GM12878 (cell line): ENCODE data around the gene MRPL34. TPM values are rescaled to one million over a fixed set of nuclear protein-coding genes. Genes with fewer than 3 reads are reported as not detected.

ENCODE experiments used
- ATAC-seq: fragments of 200-7000 bp; cut with Tn5 transposase; 3 replicates; pipeline ENCODE4 v1.9.1; 2020; ENCODE audit warnings: mild to moderate bottlenecking, moderate library complexity
- BruUV-seq: library from RNA; stranded (reverse); fragments of 400-500 nt; replicated peaks from 2 replicates; lab custom pipeline; 2021; lab: Mats Ljungman, UMichigan
- CTCF ChIA-PET: fragments of 300-600 bp; sonication (Branson Sonifier 250); formaldehyde crosslinking; extraction: SDS; loops from one replicate; lab custom pipeline; 2021; ENCODE audit warnings: inconsistent platforms; lab: Yijun Ruan, JAX
- POLR2A ChIA-PET: fragments of 350-600 bp; formaldehyde crosslinking; extraction: SDS; loops from one replicate; lab custom pipeline; 2021; ENCODE audit warnings: inconsistent platforms; lab: Charles Lee
- RAD21 ChIA-PET: fragments of 300-600 bp; sonication (Branson Sonifier 250); formaldehyde crosslinking; loops from one replicate; lab custom pipeline; 2023; ENCODE audit warnings: antibody characterized with exemption; ENCODE audit not compliant: unreplicated experiment; lab: Charles Lee
- SMC1A ChIA-PET: fragments of 300-600 bp; sonication (Branson Sonifier 250); formaldehyde crosslinking; loops from one replicate; lab custom pipeline; 2023; ENCODE audit not compliant: unreplicated experiment, uncharacterized antibody; lab: Charles Lee
- DNase-seq: peaks from one replicate; pipeline ENCODE4 v3.0.0-alpha.2; 2011; ENCODE audit warnings: low read depth, low spot score
- FAIRE-seq: peaks from 3 replicates; lab custom pipeline; 2011; peaks lifted over from hg19 to GRCh38; lab: Jason Lieb, UNC
- H2AFZ ChIP-seq: 2 replicates; pipeline ENCODE4 v1.6.0; 2011; ENCODE audit warnings: low read depth, low read length, control low read depth; ENCODE audit not compliant: control insufficient read depth
- H3K27ac ChIP-seq: 2 replicates; pipeline ENCODE4 v1.5.1; 2011; ENCODE audit warnings: control low read depth; ENCODE audit not compliant: control insufficient read depth, insufficient read depth
- H3K27me3 ChIP-seq, 2 experiments: replicated peaks in 1 of 2; 2 replicates each; pipeline versions ENCODE4 v1.6.0 to v1.6.1; 2011; ENCODE audit warnings: low read length in 1 of 2; ENCODE audit not compliant: control insufficient read depth in 2 of 2, insufficient read depth in 2 of 2
- H3K36me3 ChIP-seq, 2 experiments: 2 replicates each; pipeline ENCODE4 v1.5.1; 2011; ENCODE audit warnings: low read length in 1 of 2; ENCODE audit not compliant: control insufficient read depth in 2 of 2, insufficient read depth in 2 of 2
- H3K4me1 ChIP-seq: 2 replicates; pipeline ENCODE4 v1.6.1; 2011; ENCODE audit warnings: mild to moderate bottlenecking, low read length, moderate library complexity, mixed read lengths; ENCODE audit not compliant: control insufficient read depth, insufficient read depth
- H3K4me2 ChIP-seq: 2 replicates; pipeline ENCODE4 v1.6.0; 2011; ENCODE audit warnings: control low read depth; ENCODE audit not compliant: control insufficient read depth, insufficient read depth
- H3K4me3 ChIP-seq: fragments of 200-600 bp; sonication (generic); 2 replicates; pipeline ENCODE4 v1.5.1; 2016
- H3K79me2 ChIP-seq: 2 replicates; pipeline ENCODE4 v1.6.0; 2011; ENCODE audit warnings: low read length; ENCODE audit not compliant: control insufficient read depth, insufficient read depth
- H3K9ac ChIP-seq: 2 replicates; pipeline ENCODE4 v1.8.0; 2011; ENCODE audit warnings: low read length, control low read depth, mixed read lengths; ENCODE audit not compliant: control insufficient read depth, insufficient read depth
- H3K9me3 ChIP-seq: replicated peaks from 3 replicates; pipeline ENCODE4 v1.5.1; 2011; ENCODE audit warnings: mild to moderate bottlenecking, low read length; ENCODE audit not compliant: control insufficient read depth, insufficient read depth
- H4K20me1 ChIP-seq: 2 replicates; pipeline ENCODE4 v1.6.0; 2011; ENCODE audit not compliant: control insufficient read depth, insufficient read depth
- ATF3 ChIP-seq: IDR thresholded peaks from 2 replicates; pipeline ENCODE4 v1.6.1; 2011; ENCODE audit warnings: low read depth, mild to moderate bottlenecking, low read length, moderate library complexity, borderline replicate concordance; ENCODE audit errors: extremely low read depth
- ATF7 ChIP-seq: fragments of 450-650 bp; IDR thresholded peaks from 2 replicates; pipeline ENCODE4 v1.6.1; 2016; ENCODE audit warnings: low read depth, mild to moderate bottlenecking
- BHLHE40 ChIP-seq, 2 experiments: fragments of 450-650 bp in 1 of 2; IDR thresholded peaks; 2 replicates each; pipeline ENCODE4 v1.6.1; 2011 to 2017; ENCODE audit warnings: low read depth in 2 of 2, borderline replicate concordance in 1 of 2, improper control_type of control experiment in 1 of 2, low read length in 1 of 2, mild to moderate bottlenecking in 1 of 2
- DPF2 ChIP-seq: fragments of 450-650 bp; IDR thresholded peaks from 2 replicates; pipeline ENCODE4 v1.6.1; 2017; ENCODE audit warnings: mild to moderate bottlenecking
- EGR1 ChIP-seq, 2 experiments: IDR thresholded peaks; 1 replicate in 1 of 2; 2 replicates in 1 of 2; pipeline ENCODE4 v1.6.1; 2011 to 2012; ENCODE audit warnings: low read depth in 2 of 2, low read length in 2 of 2, borderline replicate concordance in 1 of 2, mild to moderate bottlenecking in 1 of 2, moderate library complexity in 1 of 2
- HSF1 ChIP-seq: fragments of 150-350 bp; IDR thresholded peaks from 2 replicates; pipeline ENCODE4 v1.6.1; 2014; ENCODE audit warnings: mild to moderate bottlenecking, low read depth, low read length
- KDM1A ChIP-seq: fragments of 200-600 bp; sonication (generic); IDR thresholded peaks from 2 replicates; pipeline ENCODE4 v1.6.1; 2016; ENCODE audit warnings: borderline replicate concordance
- NFYB ChIP-seq: IDR thresholded peaks from 2 replicates; pipeline ENCODE4 v1.6.1; 2011; ENCODE audit warnings: low read depth, mild to moderate bottlenecking, low read length, improper control_type of control experiment, moderate library complexity; ENCODE audit not compliant: insufficient read depth
- POLR2A ChIP-seq: IDR thresholded peaks from 2 replicates; pipeline ENCODE4 v1.6.1; 2011; ENCODE audit warnings: low read depth, mild to moderate bottlenecking, low read length
- SIN3A ChIP-seq: IDR thresholded peaks from 2 replicates; pipeline ENCODE4 v1.6.1; 2012; ENCODE audit warnings: low read depth, low read length, improper control_type of control experiment
- SKIL ChIP-seq: fragments of 450-650 bp; IDR thresholded peaks from 2 replicates; pipeline ENCODE4 v1.6.1; 2017; ENCODE audit warnings: mild to moderate bottlenecking, low read depth, inconsistent platforms; ENCODE audit not compliant: poor library complexity, severe bottlenecking
- SMAD1 ChIP-seq: fragments of 450-650 bp; IDR thresholded peaks from 2 replicates; pipeline ENCODE4 v1.6.1; 2018; ENCODE audit warnings: mild to moderate bottlenecking, low read depth; ENCODE audit not compliant: partially characterized antibody
- ZNF207 ChIP-seq: fragments of 450-650 bp; IDR thresholded peaks from 2 replicates; pipeline ENCODE4 v1.6.1; 2014; ENCODE audit warnings: antibody characterized with exemption, mild to moderate bottlenecking, borderline replicate concordance
- ZSCAN29 ChIP-seq: fragments of 450-650 bp; IDR thresholded peaks from 2 replicates; pipeline ENCODE4 v1.6.1; 2017; ENCODE audit warnings: mild to moderate bottlenecking, moderate library complexity
- WGBS: methylation state at CpG from one replicate; pipeline ENCODE4 v1.1.6; 2016; ENCODE audit warnings: low lambda C conversion rate; ENCODE audit not compliant: insufficient replicate concordance, insufficient coverage; ENCODE audit errors: missing lambda C conversion rate; 5-methylcytosine and 5-hydroxymethylcytosine counted together
- in situ Hi-C: fragments of 300-500 bp; cut with MboI; formaldehyde crosslinking; loops from 9 replicates; pipeline ENCODE4 v1.14.3; 2018; ENCODE audit warnings: mixed read lengths
- intact Hi-C: fragments of 100-400 bp; cut with micrococcal nuclease; formaldehyde crosslinking; loops from one replicate; pipeline ENCODE4 v1.14.2; 2022; ENCODE audit not compliant: unreplicated experiment
- polyA plus RNA-seq, 11 experiments: library from polyadenylated mRNA; depleted of rRNA in 4 of 11; unstranded in 6 of 11; stranded (reverse) in 5 of 11; fragments of >200 nt; fragmentation: Nextera tagmentation in 4 of 11; fragmentation: Illumina TruSeq in 1 of 11; extraction: Ambion mirVana in 4 of 11; extraction: Trizol in 1 of 11; gene quantifications; 1 replicate in 1 of 11; 2 replicates in 10 of 11; pipeline versions ENCODE4 v1.2.1 to v1.2.3, GENCODE V29; 2011 to 2016; ENCODE audit warnings: inconsistent platforms in 2 of 11, missing spikeins in 2 of 11, low read depth in 1 of 11
- total RNA-seq, 4 experiments: library from RNA; depleted of rRNA in 3 of 4; stranded (reverse); fragments of >200 nt in 3 of 4; fragmentation: Illumina TruSeq in 1 of 4; extraction: Trizol in 1 of 4; gene quantifications; 2 replicates each; pipeline versions ENCODE4 v1.2.1 to v1.2.3, GENCODE V29; 2013 to 2021
- TF ChIP-seq, protein P1 (sequence below): IDR thresholded peaks from 2 replicates; pipeline ENCODE4 v1.6.1; 2011; ENCODE audit warnings: mild to moderate bottlenecking, low read depth, low read length, moderate library complexity; ENCODE audit not compliant: insufficient replicate concordance

The MRPL34 gene
- total and polyA plus RNA-seq, 10 of the 15 experiments (the other 5 are each of a cell fraction or from before 2014, with no cell fraction given): 8.6 to 198 (median 78.6) TPM

DNA sequence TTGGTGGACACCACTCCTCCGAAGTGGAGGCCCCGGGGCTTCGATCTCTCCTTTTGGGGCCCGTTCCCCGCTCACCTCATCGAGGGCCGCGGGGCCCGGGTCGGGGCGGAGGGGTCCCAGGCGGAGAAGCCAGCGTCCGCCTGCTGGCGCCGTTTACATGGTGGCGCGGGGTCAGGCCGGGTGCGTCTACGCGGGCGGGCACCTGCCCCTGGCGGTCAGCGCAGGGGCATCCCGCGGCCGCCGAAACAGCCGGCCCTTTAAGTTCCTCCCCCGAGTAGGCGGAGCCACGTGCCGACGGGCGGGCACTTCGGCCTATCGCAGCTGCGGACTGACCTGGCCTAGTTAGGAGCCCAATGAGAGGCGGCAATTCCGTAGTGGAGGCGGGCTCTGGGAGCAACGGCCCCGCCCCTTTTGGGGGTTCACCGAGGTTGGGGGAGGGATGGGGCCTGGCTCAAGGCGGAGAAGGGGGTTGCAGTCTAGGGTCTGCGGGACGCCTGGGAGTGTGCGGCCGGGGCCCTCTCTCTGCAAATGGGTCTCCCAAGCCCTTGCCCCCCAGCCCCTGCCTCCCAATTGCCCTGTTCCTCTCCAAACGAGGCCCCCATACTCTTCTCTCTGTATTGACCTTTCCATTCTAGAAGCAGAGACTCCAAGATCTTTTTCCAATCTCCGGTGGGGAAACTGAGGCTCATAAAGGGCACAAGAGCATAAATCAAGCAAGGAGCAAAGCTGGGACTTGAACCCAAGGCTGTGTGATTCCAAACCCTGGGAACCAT is 2.3 kb upstream of the MRPL34 start, which contains the start of gene ABHD8:
ABHD8 (minus strand) TSS at position 259 of the 773 bp plus-strand sequence. CDS start 1,809 bp downstream, outside the sequence.
- H3K4me3 ChIP-seq: peak within 1 kb of the TSS; percentile 96
- DNase-seq (peak; percentile 72), FAIRE-seq (peak; percentile 73), ATAC-seq (peak; percentile 89)
- no peaks in the 10 kb centered on the region for H3K27me3 ChIP-seq
- H3K4me2 ChIP-seq: peak within 1 kb of the TSS; percentile 97
- H3K27ac ChIP-seq: peak within 1 kb of the TSS; percentile 69
- intact Hi-C loops (loop anchor here (10.0 kb wide), 1 partner anchor 409 kb away; no protein-coding TSS in a partner anchor), in situ Hi-C loops (no loop called here)
- ChIA-PET SMC1A (interaction anchor here (0.7 to 1.7 kb wide), 6 partner anchors 11 to 229 kb away, joined by 3 to 4 read pairs (median 3); partner anchors contain the start of genes BABAM1 and USE1), CTCF (interaction anchor here (0.7 to 5.0 kb wide), 9 partner anchors 10 to 236 kb away, joined by 3 to 43 read pairs (median 4); partner anchors contain the start of genes ANO8, BABAM1 and CCDC194), POLR2A (interaction anchor here (0.8 to 2.9 kb wide), 6 partner anchors 11 to 103 kb away, joined by 3 to 12 read pairs (median 4); partner anchors contain the start of genes ANO8, BABAM1, BST2 and OCEL1), RAD21 (interaction anchor here (0.7 to 1.5 kb wide), 6 partner anchors 9 to 86 kb away, joined by 3 to 7 read pairs (median 4); partner anchors contain the start of gene BABAM1)
- H4K20me1 ChIP-seq: no peaks in the 10 kb centered on the region
- peak within 1 kb of the TSS; percentile 73 for H3K9ac ChIP-seq
- peaks cover 16% of the 10 kb centered on the region for H3K4me1 ChIP-seq
- no peaks in the 10 kb centered on the region; the same call in 2 of the 3 replicates for H3K9me3 ChIP-seq
- H3K36me3 ChIP-seq: no peaks in the 10 kb centered on the region
- 1% methylated on average over 52 of the region's 52 CpGs for WGBS
- H3K79me2 ChIP-seq: peaks cover 11% of the 10 kb centered on the region
- BruUV-seq: no TSS peak
- peak within 1 kb of the TSS; percentile 70 for H2AFZ ChIP-seq
- TF ChIP-seq ATF7 (no peak), EGR1 (IDR thresholded peaks at IDR 0.05; ENCODE audit: borderline replicate concordance in 1 of 2, low read depth in 2 of 2, low read length in 2 of 2) (peak in 1 of 2 experiments; percentile 66; a peak in 2 of 3 replicates), SKIL (no peak), KDM1A (no peak), NFYB (peak; percentile 83), ZSCAN29 (peak; percentile 99), SMAD1 (no peak), SIN3A (peak; percentile 61; the same call in 1 of the 2 replicates), BHLHE40 (IDR thresholded peaks at IDR 0.05; ENCODE audit: borderline replicate concordance in 1 of 2, low read depth in 2 of 2, low read length in 1 of 2) (peak; percentile 37 to 88; a peak in 3 of 4 replicates), DPF2 (peak; percentile 98), HSF1 (0 out of 2 replicates have a peak, but pooled peaks have one; percentile 3), ATF3 (no peak), ZNF207 (no peak), POLR2A (peak; percentile 66; the same call in 1 of the 2 replicates)
- TF ChIP-seq, protein P1, sequence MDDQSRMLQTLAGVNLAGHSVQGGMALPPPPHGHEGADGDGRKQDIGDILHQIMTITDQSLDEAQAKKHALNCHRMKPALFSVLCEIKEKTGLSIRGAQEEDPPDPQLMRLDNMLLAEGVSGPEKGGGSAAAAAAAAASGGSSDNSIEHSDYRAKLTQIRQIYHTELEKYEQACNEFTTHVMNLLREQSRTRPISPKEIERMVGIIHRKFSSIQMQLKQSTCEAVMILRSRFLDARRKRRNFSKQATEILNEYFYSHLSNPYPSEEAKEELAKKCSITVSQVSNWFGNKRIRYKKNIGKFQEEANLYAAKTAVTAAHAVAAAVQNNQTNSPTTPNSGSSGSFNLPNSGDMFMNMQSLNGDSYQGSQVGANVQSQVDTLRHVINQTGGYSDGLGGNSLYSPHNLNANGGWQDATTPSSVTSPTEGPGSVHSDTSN: peak; percentile 99
